VCaP (cell line): Measurements from ENCODE around the gene TXNDC5.

ENCODE experiments used
- H3K27ac ChIP-seq: fragments of 450-650 bp; 2 replicates; pipeline ENCODE4 v1.5.1; 2017
- TF ChIP-seq, protein P1 (sequence below): fragments of 450-650 bp; conservative IDR thresholded peaks from 2 replicates; pipeline ENCODE4 v1.5.1; 2017; ENCODE audit warnings: mild to moderate bottlenecking, moderate library complexity

The TXNDC5 gene

DNA sequence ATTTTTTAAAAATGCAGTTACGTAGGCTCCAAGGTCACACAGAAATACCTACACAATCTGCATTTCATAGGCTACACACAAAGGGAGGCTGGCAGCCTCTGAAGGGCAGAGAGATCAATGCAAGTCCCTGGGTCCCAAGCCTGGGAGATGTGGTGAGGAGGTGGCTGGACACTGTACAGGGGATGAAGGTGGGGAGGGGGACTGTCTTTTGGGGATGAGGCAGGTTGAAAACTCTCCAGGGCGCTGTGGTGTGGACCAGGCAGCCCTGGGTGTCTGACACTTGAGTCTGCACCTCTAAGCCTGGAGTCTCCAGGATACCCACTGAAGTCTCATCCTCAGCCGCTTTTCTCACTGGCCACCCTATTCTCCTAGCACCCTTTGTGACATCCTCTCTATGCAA, 24.5 kb downstream of the TXNDC5 start:
- TF ChIP-seq, protein P1, sequence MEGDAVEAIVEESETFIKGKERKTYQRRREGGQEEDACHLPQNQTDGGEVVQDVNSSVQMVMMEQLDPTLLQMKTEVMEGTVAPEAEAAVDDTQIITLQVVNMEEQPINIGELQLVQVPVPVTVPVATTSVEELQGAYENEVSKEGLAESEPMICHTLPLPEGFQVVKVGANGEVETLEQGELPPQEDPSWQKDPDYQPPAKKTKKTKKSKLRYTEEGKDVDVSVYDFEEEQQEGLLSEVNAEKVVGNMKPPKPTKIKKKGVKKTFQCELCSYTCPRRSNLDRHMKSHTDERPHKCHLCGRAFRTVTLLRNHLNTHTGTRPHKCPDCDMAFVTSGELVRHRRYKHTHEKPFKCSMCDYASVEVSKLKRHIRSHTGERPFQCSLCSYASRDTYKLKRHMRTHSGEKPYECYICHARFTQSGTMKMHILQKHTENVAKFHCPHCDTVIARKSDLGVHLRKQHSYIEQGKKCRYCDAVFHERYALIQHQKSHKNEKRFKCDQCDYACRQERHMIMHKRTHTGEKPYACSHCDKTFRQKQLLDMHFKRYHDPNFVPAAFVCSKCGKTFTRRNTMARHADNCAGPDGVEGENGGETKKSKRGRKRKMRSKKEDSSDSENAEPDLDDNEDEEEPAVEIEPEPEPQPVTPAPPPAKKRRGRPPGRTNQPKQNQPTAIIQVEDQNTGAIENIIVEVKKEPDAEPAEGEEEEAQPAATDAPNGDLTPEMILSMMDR: no peak
- H3K27ac ChIP-seq: no peak overlapping the region

- no peak overlapping the region for H3K27ac ChIP-seq
Measured at GRCh38 chr6:7883381-7883780, 27.2 kb downstream of the TXNDC5 start.

DNA sequence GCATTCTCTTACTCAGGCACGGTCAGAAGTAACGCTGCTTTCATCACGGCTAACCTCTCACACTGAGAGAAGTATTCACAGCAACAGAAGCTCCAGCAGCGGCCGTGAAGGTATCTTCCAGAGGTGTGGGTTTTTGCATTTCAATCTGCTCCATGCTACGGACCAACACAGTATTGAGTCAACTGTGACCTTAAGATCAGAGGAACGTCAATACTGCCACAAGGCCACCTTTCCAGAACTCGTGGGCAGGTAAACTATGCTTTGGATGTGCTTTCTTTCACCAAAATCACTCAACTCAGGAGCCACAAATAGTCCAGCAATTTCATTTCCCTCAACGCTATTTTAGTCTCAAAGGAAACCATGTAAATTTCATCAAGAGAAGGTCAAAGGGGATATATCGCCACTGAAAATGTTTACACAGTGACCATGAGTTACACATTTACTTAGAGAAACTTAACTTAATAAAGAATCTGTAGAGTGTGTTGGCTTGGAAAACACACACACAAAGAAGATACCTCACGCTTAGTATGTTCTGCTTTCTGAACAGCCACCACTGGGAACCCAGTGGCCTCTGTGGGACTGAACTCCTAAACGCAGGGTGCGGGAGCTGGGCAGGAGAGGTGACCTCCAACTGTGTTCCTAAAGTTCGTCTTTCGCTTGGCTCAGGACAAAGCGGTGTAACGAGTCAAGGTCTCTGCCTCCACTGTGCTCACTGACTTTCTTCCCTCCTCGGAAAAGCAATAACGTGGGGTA, 27.9 kb downstream of the TXNDC5 start:
- H3K27ac ChIP-seq: no peak overlapping the region

More at GRCh38 chr6:7883381-7883780, 27.2 kb downstream of the TXNDC5 start:
- TF ChIP-seq, protein P1: no peak

DNA sequence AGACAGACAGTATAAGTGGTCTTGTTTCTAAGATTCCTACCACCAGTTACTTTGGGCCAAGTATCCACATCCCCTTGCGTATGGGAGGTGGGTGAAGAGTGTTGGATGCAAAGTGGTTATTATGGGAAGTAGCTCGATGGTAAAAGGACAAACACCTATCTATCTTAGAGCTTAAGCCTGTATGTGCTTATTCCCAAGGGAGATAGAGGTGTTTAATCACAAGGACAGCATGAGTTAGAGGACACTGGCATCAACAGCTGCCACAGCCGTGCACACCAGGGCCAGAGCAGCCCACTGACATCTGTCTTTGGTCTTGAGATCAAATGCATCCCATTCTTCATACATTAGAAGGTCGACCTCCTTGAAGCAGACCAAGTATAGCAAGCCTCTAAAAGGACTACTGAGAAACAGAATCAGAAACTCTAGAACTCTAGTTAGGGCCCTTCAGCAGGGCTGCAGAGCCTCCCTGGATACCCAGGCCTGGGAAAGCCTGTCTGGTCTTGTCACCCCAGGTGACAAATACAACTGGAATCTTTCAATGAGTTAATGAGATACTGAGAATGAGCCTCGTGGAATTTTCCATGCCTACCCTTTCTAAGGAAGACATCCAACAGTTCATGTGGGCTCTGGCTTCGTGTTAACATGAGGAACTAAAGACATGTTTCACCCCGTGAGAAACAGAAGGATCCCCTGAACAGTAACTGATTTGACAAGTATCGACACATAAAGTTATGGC, 28.7 kb downstream of the TXNDC5 start:
- H3K27ac ChIP-seq: no peak overlapping the region
- TF ChIP-seq, protein P1: no peak

More for the DNA sequence above, 27.9 kb downstream of the TXNDC5 start:
- TF ChIP-seq, protein P1: no peak

DNA sequence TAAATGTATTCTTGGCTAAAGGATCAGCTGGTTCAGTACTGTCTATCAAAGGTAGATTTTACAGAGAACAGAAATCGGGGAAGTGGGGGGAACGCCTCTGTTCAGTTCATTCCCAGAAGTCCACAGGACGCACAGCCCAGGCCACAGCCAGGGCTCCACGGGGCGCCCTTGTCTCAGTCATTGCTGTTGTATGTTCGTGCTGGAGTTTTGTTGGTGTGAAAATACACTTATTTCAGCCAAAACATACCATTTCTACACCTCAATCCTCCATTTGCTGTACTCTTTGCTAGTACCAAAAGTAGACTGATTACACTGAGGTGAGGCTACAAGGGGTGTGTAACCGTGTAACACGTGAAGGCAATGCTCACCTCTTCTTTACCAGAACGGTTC, 29.9 kb downstream of the TXNDC5 start:
- H3K27ac ChIP-seq: no peak overlapping the region
- TF ChIP-seq, protein P1: no peak

DNA sequence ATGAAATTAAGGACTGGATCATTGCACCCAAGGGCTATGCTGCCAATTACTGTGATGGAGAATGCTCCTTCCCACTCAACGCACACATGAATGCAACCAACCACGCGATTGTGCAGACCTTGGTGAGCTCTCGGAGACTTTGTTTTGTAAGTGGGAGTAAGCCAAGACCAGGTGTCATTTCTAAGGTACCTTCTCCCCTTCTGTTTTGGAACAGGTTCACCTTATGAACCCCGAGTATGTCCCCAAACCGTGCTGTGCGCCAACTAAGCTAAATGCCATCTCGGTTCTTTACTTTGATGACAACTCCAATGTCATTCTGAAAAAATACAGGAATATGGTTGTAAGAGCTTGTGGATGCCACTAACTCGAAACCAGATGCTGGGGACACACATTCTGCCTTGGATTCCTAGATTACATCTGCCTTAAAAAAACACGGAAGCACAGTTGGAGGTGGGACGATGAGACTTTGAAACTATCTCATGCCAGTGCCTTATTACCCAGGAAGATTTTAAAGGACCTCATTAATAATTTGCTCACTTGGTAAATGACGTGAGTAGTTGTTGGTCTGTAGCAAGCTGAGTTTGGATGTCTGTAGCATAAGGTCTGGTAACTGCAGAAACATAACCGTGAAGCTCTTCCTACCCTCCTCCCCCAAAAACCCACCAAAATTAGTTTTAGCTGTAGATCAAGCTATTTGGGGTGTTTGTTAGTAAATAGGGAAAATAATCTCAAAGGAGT, 30.4 kb downstream of the TXNDC5 start:
- TF ChIP-seq, protein P1: no peak

DNA sequence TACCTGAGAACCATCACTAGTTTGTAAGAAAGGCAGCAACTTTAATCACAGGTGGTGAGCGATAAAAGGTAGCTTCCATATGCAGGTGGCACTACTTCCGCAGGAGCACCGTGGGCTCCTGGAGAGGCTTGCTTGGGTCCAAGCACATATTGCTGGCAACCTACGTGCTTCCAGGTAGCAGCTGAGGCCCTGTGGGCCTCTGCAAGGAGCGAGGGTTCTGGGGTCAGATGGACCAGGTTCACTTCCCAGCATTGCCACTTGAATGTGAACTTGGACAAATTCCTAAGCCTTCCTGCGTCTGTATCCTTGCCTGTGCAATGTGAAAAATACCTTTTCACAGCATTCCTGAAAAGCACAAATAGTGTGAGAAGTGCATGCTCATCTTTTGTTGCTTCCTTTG, 31.0 kb downstream of the TXNDC5 start:
- no peak overlapping the region for H3K27ac ChIP-seq
- TF ChIP-seq, protein P1: no peak

More for the DNA sequence above, 30.4 kb downstream of the TXNDC5 start:
- H3K27ac ChIP-seq: no peak overlapping the region
